Upper lobe of left lung (tissue), 4 donors: ENCODE data around the gene RNF31.
A peak's percentile ranks its signal among the peaks of the same experiment; 100 is the strongest.

Source experiments
- EP300 ChIP-seq, 4 donors: sonication (generic); formaldehyde crosslinking; IDR thresholded peaks; one replicate each; pipeline ENCODE4 v1.5.1; 2017; ENCODE audit warnings: antibody characterized with exemption in 4 of 4, control low read depth in 2 of 4
- POLR2A ChIP-seq, 4 donors: fragments of 450-650 bp; IDR thresholded peaks; one replicate each; pipeline ENCODE4 v1.5.1; 2016 to 2017; ENCODE audit warnings: antibody characterized with exemption in 4 of 4, mild to moderate bottlenecking in 2 of 4
- POLR2AphosphoS5 ChIP-seq, 2 donors: sonication (generic); formaldehyde crosslinking; IDR thresholded peaks; one replicate each; pipeline ENCODE4 v1.5.1; 2017; ENCODE audit warnings: antibody characterized with exemption in 2 of 2

- TF ChIP-seq EP300 (IDR thresholded peaks at IDR 0.05) = peak in 3 of 4 donors; percentile 19 to 97 (median 71)
- peak; percentile 93 to 98 for TF ChIP-seq POLR2AphosphoS5 (IDR thresholded peaks at IDR 0.05)
- TF ChIP-seq POLR2A (IDR thresholded peaks at IDR 0.05) = peak in 3 of 4 donors; percentile 61 to 87 (median 70)
These were observed 13.8 kb downstream of the RNF31 start, which contains the start of gene IRF9 for GRCh38 chr14:24160850-24161804.
